Psoas muscle (tissue), 8 donors: ENCODE measurements around the gene OR5M3. TPM values are rescaled to one million over a fixed set of nuclear protein-coding genes. Genes with fewer than 3 reads are reported as not detected.

Source experiments
- ATAC-seq, 4 donors: fragments of 200-7000 bp; cut with Tn5 transposase; one replicate each; pipeline ENCODE4 v1.9.1; 2020; ENCODE audit warnings: moderate library complexity in 3 of 4, mild to moderate bottlenecking in 2 of 4
- DNase-seq, 2 donors: peaks; one replicate each; pipeline ENCODE4 v3.0.0-alpha.2; 2020
- H3K27ac ChIP-seq: fragments of 200-600 bp; one replicate; pipeline ENCODE4 v1.8.0; 2022
- H3K27me3 ChIP-seq, 3 donors: fragments of 200-600 bp in 1 of 3; one replicate each; pipeline versions ENCODE4 v1.6.1 to v1.8.0; 2013 to 2022; ENCODE audit warnings: low read length in 2 of 3, mild to moderate bottlenecking in 2 of 3, moderate library complexity in 1 of 3; ENCODE audit not compliant: insufficient read depth in 3 of 3
- H3K36me3 ChIP-seq, 2 donors: fragments of 200-600 bp in 1 of 2; one replicate each; pipeline versions ENCODE4 v1.6.1 to v1.8.0; 2013 to 2022; ENCODE audit warnings: low read depth in 1 of 2, mild to moderate bottlenecking in 1 of 2, moderate library complexity in 1 of 2; ENCODE audit not compliant: insufficient read depth in 1 of 2
- H3K4me1 ChIP-seq: fragments of 200-600 bp; one replicate; pipeline ENCODE4 v1.8.0; 2022
- H3K4me3 ChIP-seq: fragments of 200-600 bp; one replicate; pipeline ENCODE4 v1.8.0; 2022; ENCODE audit warnings: mild to moderate bottlenecking
- H3K9me3 ChIP-seq: fragments of 200-600 bp; one replicate; pipeline ENCODE4 v1.8.0; 2022
- CTCF ChIP-seq: fragments of 200-600 bp; IDR thresholded peaks from one replicate; pipeline ENCODE4 v1.8.0; 2022; ENCODE audit warnings: antibody characterized with exemption
- WGBS, 3 donors: extraction: QIAGEN DNeasy Blood & Tissue Kit; methylation state at CpG; one replicate each; pipeline versions ENCODE4 v1.1.6 to v1.1.7; 2013; 5-methylcytosine and 5-hydroxymethylcytosine counted together
- intact Hi-C, 2 donors: fragments of 100-400 bp; cut with DNase I; formaldehyde crosslinking; loops; one replicate each; pipeline versions ENCODE4 v1.11.0 to v1.14.2; 2022
- polyA plus RNA-seq, 3 donors: library from polyadenylated mRNA; stranded (reverse); fragments of 200-250 nt; gene quantifications; one replicate each; pipeline ENCODE4 v1.2.3, GENCODE V29; 2013
- total RNA-seq, 4 donors: library from RNA; stranded (reverse); fragmentation: NEBNext Ultra II Directional in 2 of 4; extraction: Animal tissue kit (Norgen Biotek cat#: 25700) in 2 of 4; gene quantifications; one replicate each; pipeline versions ENCODE4 v1.2.1 to v1.2.4, GENCODE V29; 2021 to 2023
- donor health status: healthy with polysubstance abuse.
- donor health status: DM: no; HTN: no; CAD: no; lungs with moderate emphysema.
- donor health status: Bipolar disorder and iron deficiency.
- donor health status: healthy.
- donor health status: DM: yes; HTN: yes; CAD: no.
- donor health status: DM: no; HTN: no; CAD: no.
- donor health status: DM: no; HTN: no; CAD: no.
- donor health status: DM: yes; HTN: yes; CAD: no.

The OR5M3 gene
- total and polyA plus RNA-seq, 7 donors: not detected

GRCh38 chr11:56457076-56457475 lies 16.1 kb downstream of the OR5M3 start:
- no peak for TF ChIP-seq CTCF
- WGBS, 3 donors: 92 to 100% (median 96%) methylated on average over 1 of the region's 1 CpG

GRCh38 chr11:56453521-56453920 lies 19.6 kb downstream of the OR5M3 start:
- DNase-seq (no peak), ATAC-seq (no peak)
- Histone ChIP-seq H3K4me3 (no peak overlapping the region), H3K9me3 (no peaks in the 10 kb centered on the region), H3K4me1 (no peaks in the 10 kb centered on the region), H3K27me3 (no peaks in the 10 kb centered on the region), H3K27ac (no peak overlapping the region), H3K36me3 (no peaks in the 10 kb centered on the region)
- intact Hi-C loops: no loop called here
- TF ChIP-seq CTCF: no peak
- 60 to 63% (median 63%) methylated on average over 4 of the region's 4 CpGs for WGBS, 3 donors

More at GRCh38 chr11:56457076-56457475, 16.1 kb downstream of the OR5M3 start:
- Histone ChIP-seq H3K9me3 (no peaks in the 10 kb centered on the region), H3K27ac (no peak overlapping the region), H3K4me1 (no peaks in the 10 kb centered on the region), H3K27me3 (no peaks in the 10 kb centered on the region), H3K4me3 (no peak overlapping the region), H3K36me3 (no peaks in the 10 kb centered on the region)
- intact Hi-C loops: no loop called here
- DNase-seq (no peak), ATAC-seq (no peak)

Other genes starting within 250 kb of the OR5M3 start
- gene OR5T2, start 239.1 kb downstream of the OR5M3 start, total RNA-seq: not detected
- gene OR5T2, start 239.1 kb downstream of the OR5M3 start, polyA plus RNA-seq: not detected
- gene OR5T3, start 221.1 kb downstream of the OR5M3 start, total RNA-seq: not detected
- gene OR5T3, start 221.1 kb downstream of the OR5M3 start, polyA plus RNA-seq: not detected
- gene OR5T1, start 199.2 kb downstream of the OR5M3 start, total RNA-seq: not detected
- gene OR5T1, start 199.2 kb downstream of the OR5M3 start, polyA plus RNA-seq: not detected
- not detected for gene OR8H1, start 181.1 kb downstream of the OR5M3 start, total RNA-seq
- gene OR8H1, start 181.1 kb downstream of the OR5M3 start, polyA plus RNA-seq: not detected
- not detected for gene OR8K3, start 158.2 kb downstream of the OR5M3 start, total RNA-seq
- not detected for gene OR8K3, start 158.2 kb downstream of the OR5M3 start, polyA plus RNA-seq
- not detected for gene OR8K1, start 127.3 kb downstream of the OR5M3 start, total RNA-seq
- not detected for gene OR8K1, start 127.3 kb downstream of the OR5M3 start, polyA plus RNA-seq
- gene OR8J1, start 119.1 kb downstream of the OR5M3 start, total RNA-seq: not detected
- gene OR8J1, start 119.1 kb downstream of the OR5M3 start, polyA plus RNA-seq: not detected
- not detected for gene OR8U1, start 97.7 kb downstream of the OR5M3 start, total RNA-seq
- gene OR8U1, start 97.7 kb downstream of the OR5M3 start, polyA plus RNA-seq: not detected
- not detected for gene OR5AL1, start 60.7 kb downstream of the OR5M3 start, total RNA-seq
- gene OR5AL1, start 60.7 kb downstream of the OR5M3 start, polyA plus RNA-seq: not detected
- not detected for gene OR5M8, start 18.0 kb upstream of the OR5M3 start, total RNA-seq
- gene OR5M8, start 18.0 kb upstream of the OR5M3 start, polyA plus RNA-seq: not detected
- gene OR5M11, start 69.9 kb upstream of the OR5M3 start, total RNA-seq: not detected
- not detected for gene OR5M11, start 69.9 kb upstream of the OR5M3 start, polyA plus RNA-seq
- not detected for gene OR5M10, start 104.4 kb upstream of the OR5M3 start, total RNA-seq
- not detected for gene OR5M10, start 104.4 kb upstream of the OR5M3 start, polyA plus RNA-seq
- gene OR5M1, start 141.5 kb upstream of the OR5M3 start, total RNA-seq: not detected
- not detected for gene OR5M1, start 141.5 kb upstream of the OR5M3 start, polyA plus RNA-seq
- gene OR5AP2, start 169.1 kb upstream of the OR5M3 start, total RNA-seq: not detected
- not detected for gene OR5AP2, start 169.1 kb upstream of the OR5M3 start, polyA plus RNA-seq
- gene OR5AR1, start 190.3 kb upstream of the OR5M3 start, total RNA-seq: not detected
- gene OR5AR1, start 190.3 kb upstream of the OR5M3 start, polyA plus RNA-seq: not detected
- gene OR9G1, start 225.7 kb upstream of the OR5M3 start, total RNA-seq: not detected
- gene OR9G1, start 225.7 kb upstream of the OR5M3 start, polyA plus RNA-seq: not detected